ENCODE measurements around the gene NGEF.

The NGEF gene

DNA sequence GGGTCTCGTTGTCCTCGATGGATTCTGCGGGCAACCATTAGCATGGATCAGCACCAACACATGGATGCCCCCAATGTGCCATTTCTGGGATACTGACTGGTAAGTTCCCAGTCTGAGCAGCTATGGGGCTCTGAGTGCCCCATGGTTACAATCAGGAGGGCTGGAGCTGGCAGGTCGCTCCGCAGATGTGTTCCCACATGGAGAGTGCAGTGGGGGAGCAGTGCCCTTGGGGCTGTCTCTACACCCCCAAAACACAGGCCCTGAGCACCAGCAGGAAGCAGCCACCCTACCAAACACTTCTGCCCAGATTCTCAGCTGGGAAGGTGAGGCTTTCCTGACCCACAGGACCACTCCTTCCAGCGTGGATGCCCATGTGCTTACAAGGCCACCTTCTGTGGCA lies 8.0 kb downstream of the NGEF start:
- TF ChIP-seq SPI1 (IDR thresholded peaks at IDR 0.05; ENCODE audit: borderline replicate concordance, low read depth) = no peak
- TF ChIP-seq POLR2AphosphoS5 (IDR thresholded peaks at IDR 0.05; ENCODE audit: low read depth) = no peak
- TF ChIP-seq, protein P1, sequence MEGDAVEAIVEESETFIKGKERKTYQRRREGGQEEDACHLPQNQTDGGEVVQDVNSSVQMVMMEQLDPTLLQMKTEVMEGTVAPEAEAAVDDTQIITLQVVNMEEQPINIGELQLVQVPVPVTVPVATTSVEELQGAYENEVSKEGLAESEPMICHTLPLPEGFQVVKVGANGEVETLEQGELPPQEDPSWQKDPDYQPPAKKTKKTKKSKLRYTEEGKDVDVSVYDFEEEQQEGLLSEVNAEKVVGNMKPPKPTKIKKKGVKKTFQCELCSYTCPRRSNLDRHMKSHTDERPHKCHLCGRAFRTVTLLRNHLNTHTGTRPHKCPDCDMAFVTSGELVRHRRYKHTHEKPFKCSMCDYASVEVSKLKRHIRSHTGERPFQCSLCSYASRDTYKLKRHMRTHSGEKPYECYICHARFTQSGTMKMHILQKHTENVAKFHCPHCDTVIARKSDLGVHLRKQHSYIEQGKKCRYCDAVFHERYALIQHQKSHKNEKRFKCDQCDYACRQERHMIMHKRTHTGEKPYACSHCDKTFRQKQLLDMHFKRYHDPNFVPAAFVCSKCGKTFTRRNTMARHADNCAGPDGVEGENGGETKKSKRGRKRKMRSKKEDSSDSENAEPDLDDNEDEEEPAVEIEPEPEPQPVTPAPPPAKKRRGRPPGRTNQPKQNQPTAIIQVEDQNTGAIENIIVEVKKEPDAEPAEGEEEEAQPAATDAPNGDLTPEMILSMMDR (IDR thresholded peaks at IDR 0.05; ENCODE audit: insufficient read depth, low read length) = no peak
- TF ChIP-seq GABPA (IDR thresholded peaks at IDR 0.05; ENCODE audit: low read depth) = no peak
- TF ChIP-seq, protein P2, sequence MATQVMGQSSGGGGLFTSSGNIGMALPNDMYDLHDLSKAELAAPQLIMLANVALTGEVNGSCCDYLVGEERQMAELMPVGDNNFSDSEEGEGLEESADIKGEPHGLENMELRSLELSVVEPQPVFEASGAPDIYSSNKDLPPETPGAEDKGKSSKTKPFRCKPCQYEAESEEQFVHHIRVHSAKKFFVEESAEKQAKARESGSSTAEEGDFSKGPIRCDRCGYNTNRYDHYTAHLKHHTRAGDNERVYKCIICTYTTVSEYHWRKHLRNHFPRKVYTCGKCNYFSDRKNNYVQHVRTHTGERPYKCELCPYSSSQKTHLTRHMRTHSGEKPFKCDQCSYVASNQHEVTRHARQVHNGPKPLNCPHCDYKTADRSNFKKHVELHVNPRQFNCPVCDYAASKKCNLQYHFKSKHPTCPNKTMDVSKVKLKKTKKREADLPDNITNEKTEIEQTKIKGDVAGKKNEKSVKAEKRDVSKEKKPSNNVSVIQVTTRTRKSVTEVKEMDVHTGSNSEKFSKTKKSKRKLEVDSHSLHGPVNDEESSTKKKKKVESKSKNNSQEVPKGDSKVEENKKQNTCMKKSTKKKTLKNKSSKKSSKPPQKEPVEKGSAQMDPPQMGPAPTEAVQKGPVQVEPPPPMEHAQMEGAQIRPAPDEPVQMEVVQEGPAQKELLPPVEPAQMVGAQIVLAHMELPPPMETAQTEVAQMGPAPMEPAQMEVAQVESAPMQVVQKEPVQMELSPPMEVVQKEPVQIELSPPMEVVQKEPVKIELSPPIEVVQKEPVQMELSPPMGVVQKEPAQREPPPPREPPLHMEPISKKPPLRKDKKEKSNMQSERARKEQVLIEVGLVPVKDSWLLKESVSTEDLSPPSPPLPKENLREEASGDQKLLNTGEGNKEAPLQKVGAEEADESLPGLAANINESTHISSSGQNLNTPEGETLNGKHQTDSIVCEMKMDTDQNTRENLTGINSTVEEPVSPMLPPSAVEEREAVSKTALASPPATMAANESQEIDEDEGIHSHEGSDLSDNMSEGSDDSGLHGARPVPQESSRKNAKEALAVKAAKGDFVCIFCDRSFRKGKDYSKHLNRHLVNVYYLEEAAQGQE (IDR thresholded peaks at IDR 0.05; ENCODE audit: insufficient replicate concordance, low read depth) = no peak
- Histone ChIP-seq H3K27ac (replicated peaks) (no peak overlapping the region), H3K27me3 (ENCODE audit: insufficient read depth, poor library complexity, severe bottlenecking) (no peaks in the 10 kb centered on the region), H3K4me3 (replicated peaks; ENCODE audit: insufficient read depth, low read length) (no peak overlapping the region)
- DNase-seq (ENCODE audit: low read depth in 1 of 2, low spot score in 1 of 2) = no peak

DNA sequence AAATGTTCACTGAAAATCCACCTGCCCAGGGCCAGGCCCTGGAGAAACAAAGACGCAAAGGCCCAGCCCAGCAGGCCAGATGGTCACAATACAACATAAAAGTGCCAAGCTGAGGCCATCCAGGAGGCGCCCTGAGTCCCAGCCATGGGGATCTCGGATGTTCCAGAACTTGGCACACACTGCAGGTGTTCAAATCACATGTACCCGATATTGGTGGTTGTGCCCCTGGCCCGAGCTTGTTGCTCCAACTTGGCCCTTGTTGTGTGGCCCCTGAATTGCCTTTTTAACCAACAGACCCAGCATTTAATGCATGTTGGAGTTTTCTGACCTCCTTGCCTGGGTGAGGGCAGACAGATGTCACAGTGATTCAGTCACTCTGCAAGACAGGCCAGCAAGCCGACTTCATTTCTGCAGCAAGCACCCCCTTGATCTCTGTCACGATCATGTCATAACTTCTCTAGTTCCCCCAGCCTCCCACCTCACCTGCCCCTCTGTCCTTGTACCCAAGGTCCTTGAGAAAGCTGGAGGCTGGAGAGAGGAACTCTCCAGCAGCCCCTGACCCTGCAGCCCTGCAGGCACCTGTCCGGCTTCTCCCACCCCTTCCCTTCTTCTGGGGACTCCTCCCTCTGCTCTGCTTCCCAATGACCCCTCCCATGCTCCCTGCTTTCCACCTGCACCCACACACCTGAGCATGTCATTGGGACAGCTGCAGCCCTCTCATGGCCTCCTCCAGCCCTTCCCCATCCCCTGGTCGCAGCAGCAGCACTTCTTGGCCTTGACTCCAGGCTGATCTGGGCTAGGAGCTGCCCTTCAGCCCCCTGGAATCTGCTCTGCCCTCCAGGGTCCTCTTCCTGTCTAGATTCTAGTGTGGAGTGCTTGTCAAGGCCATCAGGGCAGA lies 9.1 kb downstream of the NGEF start:
- no peak overlapping the region for H3K27ac ChIP-seq (replicated peaks)
- H3K4me3 ChIP-seq (replicated peaks; ENCODE audit: insufficient read depth, low read length) = no peak overlapping the region
- no peak for TF ChIP-seq SPI1 (IDR thresholded peaks at IDR 0.05; ENCODE audit: borderline replicate concordance, low read depth)
- TF ChIP-seq POLR2AphosphoS5 (IDR thresholded peaks at IDR 0.05; ENCODE audit: low read depth) = no peak
- TF ChIP-seq, protein P2 (IDR thresholded peaks at IDR 0.05; ENCODE audit: insufficient replicate concordance, low read depth) = no peak
- no peak for TF ChIP-seq GABPA (IDR thresholded peaks at IDR 0.05; ENCODE audit: low read depth)

GRCh38 chr2:233002829-233003657 lies 10.0 kb downstream of the NGEF start:
- Histone ChIP-seq H3K4me3 (replicated peaks; ENCODE audit: insufficient read depth, low read length) (no peak overlapping the region), H3K27ac (replicated peaks) (no peak overlapping the region), H3K27me3 (ENCODE audit: insufficient read depth, poor library complexity, severe bottlenecking) (no peaks in the 10 kb centered on the region)
- TF ChIP-seq GABPA (IDR thresholded peaks at IDR 0.05; ENCODE audit: low read depth) = no peak
- TF ChIP-seq, protein P2 (IDR thresholded peaks at IDR 0.05; ENCODE audit: insufficient replicate concordance, low read depth) = no peak
- no peak for TF ChIP-seq SPI1 (IDR thresholded peaks at IDR 0.05; ENCODE audit: borderline replicate concordance, low read depth)
- TF ChIP-seq, protein P1 (IDR thresholded peaks at IDR 0.05; ENCODE audit: insufficient read depth, low read length) = no peak
- no peak for TF ChIP-seq POLR2AphosphoS5 (IDR thresholded peaks at IDR 0.05; ENCODE audit: low read depth)
- DNase-seq (ENCODE audit: low read depth in 1 of 2, low spot score in 1 of 2) = no peak

More for the DNA sequence above, 9.1 kb downstream of the NGEF start:
- DNase-seq (ENCODE audit: low read depth in 1 of 2, low spot score in 1 of 2) = no peak
- no peaks in the 10 kb centered on the region for H3K27me3 ChIP-seq (ENCODE audit: insufficient read depth, poor library complexity, severe bottlenecking)
